GM12873 (cell line): ENCODE measurements around the gene IGLL5.

Experiments
- CTCF ChIP-seq: IDR thresholded peaks from 2 replicates; pipeline ENCODE4 v1.5.1; 2012; ENCODE audit warnings: low read depth, mild to moderate bottlenecking, moderate library complexity, low read length, control low read depth; ENCODE audit not compliant: insufficient read depth; ENCODE audit errors: missing control alignments

Gene IGLL5

DNA sequence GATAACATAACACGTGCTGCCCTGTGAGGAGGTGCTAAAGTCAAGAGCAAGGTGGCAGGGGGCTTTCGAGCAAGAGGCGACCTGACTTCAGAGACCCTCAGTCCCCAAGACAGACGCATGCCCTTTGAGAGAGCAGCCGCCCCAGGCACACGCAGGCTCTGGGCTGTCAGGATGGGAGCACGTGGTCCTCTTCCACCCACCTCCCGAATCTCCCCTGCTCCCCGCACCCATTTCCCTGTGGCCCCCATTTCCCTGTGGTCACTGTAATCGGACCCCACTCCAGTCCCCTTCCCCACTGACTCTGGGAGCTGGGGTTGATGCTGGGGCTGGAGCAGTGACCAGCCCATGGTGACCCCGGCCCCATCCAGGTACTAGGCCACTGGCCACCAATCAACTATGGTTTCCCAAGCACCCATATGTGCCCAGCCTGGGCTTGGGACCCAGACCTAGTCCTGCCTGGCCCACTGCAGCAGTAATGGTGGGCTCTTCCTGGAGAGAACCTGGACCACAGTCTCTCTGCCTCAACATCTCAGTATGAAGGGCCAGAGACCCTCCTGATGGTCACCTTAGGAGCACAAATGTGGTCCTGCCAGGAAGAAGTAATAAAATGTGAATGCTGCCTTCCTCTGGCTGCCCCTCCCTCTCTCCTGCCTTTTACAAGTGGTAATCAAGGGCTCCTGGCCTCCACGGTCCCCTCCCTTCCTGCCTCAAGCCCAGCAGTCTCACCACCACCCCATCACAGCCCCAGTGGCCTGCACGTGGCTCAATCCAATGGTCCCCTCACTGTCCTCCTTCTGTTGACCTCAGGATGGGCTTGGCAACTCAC, 39.0 kb downstream of the IGLL5 start:
- no peak for TF ChIP-seq CTCF

GRCh38 chr22:22927196-22927887, 39.7 kb downstream of the IGLL5 start:
- TF ChIP-seq CTCF, result no peak

- no peak for TF ChIP-seq CTCF
Measured at GRCh38 chr22:22927888-22928665, 40.5 kb downstream of the IGLL5 start.

- TF ChIP-seq CTCF, result no peak
Measured at GRCh38 chr22:22928666-22929380, 41.2 kb downstream of the IGLL5 start.

GRCh38 chr22:22929381-22930221, 42.0 kb downstream of the IGLL5 start:
- TF ChIP-seq CTCF, result no peak

DNA sequence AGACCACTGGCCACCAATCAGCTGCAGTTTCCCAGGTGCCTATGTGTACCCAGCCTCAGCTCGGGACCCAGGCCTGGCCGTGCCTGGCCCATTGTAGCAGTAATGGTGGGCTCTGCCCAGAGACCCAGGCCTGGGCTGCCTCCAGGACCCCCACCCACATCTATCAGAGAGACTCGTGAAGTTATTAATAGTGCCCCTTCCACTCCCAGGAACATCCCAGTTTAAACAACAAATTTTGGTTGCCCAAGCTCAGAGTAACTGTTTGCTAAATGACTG, 42.5 kb downstream of the IGLL5 start:
- TF ChIP-seq CTCF, result no peak
